Fibroblast of lung (primary cell): ENCODE results near the gene BTBD9. TPM values are rescaled to one million over a fixed set of nuclear protein-coding genes. Genes with fewer than 3 reads are reported as not detected.

ENCODE experiments used
- DNase-seq, 2 donors: peaks; one replicate each; pipeline versions ENCODE4 v3.0.0 to v3.0.0-alpha.2; 2010; ENCODE audit warnings: low read depth in 2 of 2
- H2AFZ ChIP-seq: 2 replicates; pipeline ENCODE4 v1.5.1; 2012; ENCODE audit warnings: low read length, control low read depth, inconsistent platforms
- H3K27ac ChIP-seq: 2 replicates; pipeline ENCODE4 v1.5.1; 2011; ENCODE audit warnings: low read length, control low read depth; ENCODE audit not compliant: insufficient read depth
- H3K27me3 ChIP-seq: 2 replicates; pipeline ENCODE4 v1.5.1; 2011; ENCODE audit warnings: mild to moderate bottlenecking, low read length; ENCODE audit not compliant: control insufficient read depth, insufficient read depth
- H3K36me3 ChIP-seq: 2 replicates; pipeline ENCODE4 v1.5.1; 2011; ENCODE audit warnings: low read length; ENCODE audit not compliant: control insufficient read depth, insufficient read depth
- H3K4me1 ChIP-seq: 2 replicates; pipeline ENCODE4 v1.5.1; 2011; ENCODE audit warnings: low read length; ENCODE audit not compliant: control insufficient read depth, insufficient read depth; ENCODE audit errors: extremely low read depth
- H3K4me2 ChIP-seq: 2 replicates; pipeline ENCODE4 v1.5.1; 2011; ENCODE audit warnings: low read length, control low read depth; ENCODE audit not compliant: insufficient read depth; ENCODE audit errors: extremely low read depth
- H3K4me3 ChIP-seq, 4 experiments: fragments of 200-600 bp in 1 of 4; sonication (generic) in 1 of 4; replicated peaks in 1 of 4; 2 replicates each; pipeline ENCODE4 v1.5.1; 2011 to 2016; ENCODE audit warnings: low read length in 4 of 4, low read depth in 3 of 4, mild to moderate bottlenecking in 3 of 4, control low read depth in 2 of 4, inconsistent platforms in 1 of 4, mixed read lengths in 1 of 4; ENCODE audit not compliant: insufficient read depth in 1 of 4; ENCODE audit errors: control extremely low read depth in 1 of 4
- H3K79me2 ChIP-seq: 2 replicates; pipeline ENCODE4 v1.5.1; 2012; ENCODE audit warnings: mild to moderate bottlenecking, low read length, inconsistent platforms; ENCODE audit not compliant: control insufficient read depth, insufficient read depth
- H3K9ac ChIP-seq: 2 replicates; pipeline ENCODE4 v1.5.1; 2011; ENCODE audit warnings: mild to moderate bottlenecking, low read length, control low read depth; ENCODE audit not compliant: insufficient read depth
- H3K9me3 ChIP-seq: 2 replicates; pipeline ENCODE4 v1.5.1; 2012; ENCODE audit warnings: low read depth, low read length; ENCODE audit not compliant: control insufficient read depth, insufficient read depth
- H4K20me1 ChIP-seq: 2 replicates; pipeline ENCODE4 v1.5.1; 2011; ENCODE audit warnings: low read length; ENCODE audit not compliant: control insufficient read depth, insufficient read depth; ENCODE audit errors: extremely low read depth
- EZH2 ChIP-seq: IDR thresholded peaks from 2 replicates; pipeline ENCODE4 v1.5.1; 2012; ENCODE audit warnings: low read length, control low read depth, mild to moderate bottlenecking; ENCODE audit errors: missing control alignments
- polyA plus RNA-seq, 2 donors: library from polyadenylated mRNA; depleted of rRNA in 1 of 2; stranded (reverse) in 1 of 2; unstranded in 1 of 2; fragments of >200 nt; gene quantifications; 2 replicates each; pipeline ENCODE4 v1.2.1, GENCODE V29; 2011 to 2012; ENCODE audit warnings: missing spikeins in 1 of 2
- total RNA-seq: library from RNA; depleted of rRNA; stranded (reverse); fragments of >200 nt; gene quantifications from 2 replicates; pipeline ENCODE4 v1.2.1, GENCODE V29; 2014
- TF ChIP-seq, protein P1 (sequence below), 2 donors: IDR thresholded peaks in 1 of 2; conservative IDR thresholded peaks in 1 of 2; 1 replicate in 1 of 2; 2 replicates in 1 of 2; pipeline ENCODE4 v1.5.1; 2011 to 2012; ENCODE audit warnings: low read length in 2 of 2, control low read depth in 1 of 2, inconsistent platforms in 1 of 2, low read depth in 1 of 2, mild to moderate bottlenecking in 1 of 2

The BTBD9 gene
- total and polyA plus RNA-seq, 2 donors (not counting 1 experiment from before 2014, with no cell fraction given), result 7.7 to 13.4 TPM

DNA sequence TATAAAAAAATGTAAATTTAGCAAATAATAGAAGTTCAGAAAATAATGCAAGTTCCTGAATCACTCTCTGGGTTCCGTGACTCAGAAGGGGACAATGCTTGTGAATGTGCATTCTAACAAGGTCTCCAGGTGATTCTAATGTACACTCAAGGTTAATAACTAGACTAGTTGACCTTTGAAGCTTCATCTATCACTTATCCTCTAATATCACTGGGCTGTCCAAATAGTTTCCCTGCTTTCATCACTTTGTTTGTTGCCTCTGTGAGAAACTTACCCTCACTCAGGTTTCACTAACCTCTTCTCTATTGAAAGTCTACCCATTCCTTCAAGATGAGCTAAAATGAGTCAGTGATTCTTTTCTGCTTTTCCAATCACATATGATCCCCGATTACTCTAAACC lies 189.0 kb downstream of the BTBD9 start:
- Histone ChIP-seq H3K4me2 (no peak overlapping the region), H3K27me3 (no peaks in the 10 kb centered on the region), H4K20me1 (no peaks in the 10 kb centered on the region), H3K79me2 (no peaks in the 10 kb centered on the region), H3K4me1 (no peaks in the 10 kb centered on the region), H2AFZ (no peak overlapping the region), H3K27ac (no peak overlapping the region), H3K9ac (no peak overlapping the region), H3K36me3 (no peaks in the 10 kb centered on the region), H3K9me3 (no peaks in the 10 kb centered on the region), H3K4me3 (no peak overlapping the region)
- TF ChIP-seq EZH2, result no peak
- TF ChIP-seq, protein P1, sequence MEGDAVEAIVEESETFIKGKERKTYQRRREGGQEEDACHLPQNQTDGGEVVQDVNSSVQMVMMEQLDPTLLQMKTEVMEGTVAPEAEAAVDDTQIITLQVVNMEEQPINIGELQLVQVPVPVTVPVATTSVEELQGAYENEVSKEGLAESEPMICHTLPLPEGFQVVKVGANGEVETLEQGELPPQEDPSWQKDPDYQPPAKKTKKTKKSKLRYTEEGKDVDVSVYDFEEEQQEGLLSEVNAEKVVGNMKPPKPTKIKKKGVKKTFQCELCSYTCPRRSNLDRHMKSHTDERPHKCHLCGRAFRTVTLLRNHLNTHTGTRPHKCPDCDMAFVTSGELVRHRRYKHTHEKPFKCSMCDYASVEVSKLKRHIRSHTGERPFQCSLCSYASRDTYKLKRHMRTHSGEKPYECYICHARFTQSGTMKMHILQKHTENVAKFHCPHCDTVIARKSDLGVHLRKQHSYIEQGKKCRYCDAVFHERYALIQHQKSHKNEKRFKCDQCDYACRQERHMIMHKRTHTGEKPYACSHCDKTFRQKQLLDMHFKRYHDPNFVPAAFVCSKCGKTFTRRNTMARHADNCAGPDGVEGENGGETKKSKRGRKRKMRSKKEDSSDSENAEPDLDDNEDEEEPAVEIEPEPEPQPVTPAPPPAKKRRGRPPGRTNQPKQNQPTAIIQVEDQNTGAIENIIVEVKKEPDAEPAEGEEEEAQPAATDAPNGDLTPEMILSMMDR (conservative IDR thresholded peaks at IDR 0.05 in 1 of 2, IDR thresholded peaks at IDR 0.05 in 1 of 2; ENCODE audit: low read depth in 1 of 2, low read length in 2 of 2), result no peak
- DNase-seq, result no peak

DNA sequence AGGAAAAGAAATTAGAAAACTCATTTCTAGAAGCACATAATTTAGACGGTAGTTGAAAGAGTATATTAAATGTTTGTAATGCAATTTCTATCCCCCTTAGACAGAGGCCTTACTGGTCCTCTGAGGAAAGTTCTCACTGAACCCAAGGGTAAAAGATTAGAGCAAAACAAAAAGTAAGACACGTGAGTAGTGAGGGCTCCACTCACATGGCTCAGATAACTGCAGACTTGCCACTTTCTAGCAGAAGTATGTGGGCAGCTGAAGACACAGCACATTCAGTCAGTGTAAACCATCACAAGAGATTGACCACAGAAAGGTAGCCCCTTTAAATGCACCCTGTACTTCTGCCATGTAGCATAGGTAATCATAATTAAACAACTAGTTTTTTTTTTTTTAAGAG lies 193.8 kb downstream of the BTBD9 start:
- no peaks in the 10 kb centered on the region for H3K9me3 ChIP-seq
- H2AFZ ChIP-seq, result no peak overlapping the region
- H3K27me3 ChIP-seq, result no peaks in the 10 kb centered on the region
- H3K79me2 ChIP-seq, result no peaks in the 10 kb centered on the region
- no peaks in the 10 kb centered on the region for H3K36me3 ChIP-seq
- no peak overlapping the region for H3K4me3 ChIP-seq
- H3K9ac ChIP-seq, result no peak overlapping the region
- H3K4me1 ChIP-seq, result no peaks in the 10 kb centered on the region
- TF ChIP-seq EZH2, result no peak
- TF ChIP-seq, protein P1 (conservative IDR thresholded peaks at IDR 0.05 in 1 of 2, IDR thresholded peaks at IDR 0.05 in 1 of 2; ENCODE audit: low read depth in 1 of 2, low read length in 2 of 2), result no peak
- DNase-seq, result no peak
- H3K27ac ChIP-seq, result no peak overlapping the region
- H4K20me1 ChIP-seq, result no peaks in the 10 kb centered on the region
- H3K4me2 ChIP-seq, result no peak overlapping the region

DNA sequence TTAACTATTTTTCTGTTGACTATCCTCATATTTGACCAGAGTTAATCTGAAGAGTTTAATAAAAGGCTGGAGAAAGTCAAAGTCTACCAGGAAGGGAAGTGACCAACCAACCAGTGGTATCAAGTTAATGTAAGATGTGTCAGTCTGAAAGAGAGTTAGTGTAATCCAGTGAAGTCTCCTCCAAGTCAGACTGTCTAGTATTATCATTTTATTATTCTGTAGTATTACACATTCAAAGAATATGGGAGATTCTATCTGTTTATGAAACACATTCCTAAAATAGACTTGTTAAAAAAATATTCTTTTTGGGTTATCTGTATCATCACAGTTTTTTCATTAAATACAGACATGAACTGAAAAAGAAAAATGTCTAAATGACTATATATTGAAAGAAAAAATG lies 194.4 kb downstream of the BTBD9 start:
- H2AFZ ChIP-seq, result no peak overlapping the region
- no peaks in the 10 kb centered on the region for H3K27me3 ChIP-seq
- no peak overlapping the region for H3K9ac ChIP-seq
- no peak overlapping the region for H3K4me2 ChIP-seq
- H3K79me2 ChIP-seq, result no peaks in the 10 kb centered on the region
- no peaks in the 10 kb centered on the region for H3K9me3 ChIP-seq
- H3K4me3 ChIP-seq, result no peak overlapping the region
- H3K36me3 ChIP-seq, result no peaks in the 10 kb centered on the region
- no peak overlapping the region for H3K27ac ChIP-seq
- H4K20me1 ChIP-seq, result no peaks in the 10 kb centered on the region
- TF ChIP-seq, protein P1 (conservative IDR thresholded peaks at IDR 0.05 in 1 of 2, IDR thresholded peaks at IDR 0.05 in 1 of 2; ENCODE audit: low read depth in 1 of 2, low read length in 2 of 2), result no peak
- no peak for TF ChIP-seq EZH2
- DNase-seq, result peak in 1 of 2 donors; percentile 11
- no peaks in the 10 kb centered on the region for H3K4me1 ChIP-seq
